Right atrium auricular region (tissue), 2 donors: ENCODE data around the gene CDH13. TPM values are rescaled to one million over a fixed set of nuclear protein-coding genes. Genes with fewer than 3 reads are reported as not detected.

Experiments used
- DNase-seq: peaks from one replicate; pipeline ENCODE4 v3.0.0-alpha.2; 2019; ENCODE audit warnings: low spot score
- H3K27ac ChIP-seq, 2 donors: fragments of 200-600 bp; sonication (generic); 1 replicate in 1 of 2; 2 replicates in 1 of 2; pipeline ENCODE4 v1.5.1; 2016 to 2019
- H3K27me3 ChIP-seq, 2 donors: fragments of 200-600 bp; sonication (generic); one replicate each; pipeline versions ENCODE4 v1.5.1 to v1.6.0; 2017 to 2019
- H3K36me3 ChIP-seq: fragments of 200-600 bp; sonication (generic); one replicate; pipeline ENCODE4 v1.5.1; 2016
- H3K4me1 ChIP-seq, 2 donors: fragments of 200-600 bp; sonication (generic); one replicate each; pipeline versions ENCODE4 v1.5.1 to v1.6.0; 2017 to 2019
- H3K4me3 ChIP-seq, 2 donors: fragments of 200-600 bp; sonication (generic); 1 replicate in 1 of 2; 2 replicates in 1 of 2; pipeline ENCODE4 v1.5.1; 2017 to 2019; ENCODE audit warnings: mild to moderate bottlenecking in 1 of 2, moderate library complexity in 1 of 2
- H3K9me3 ChIP-seq, 2 donors: fragments of 200-600 bp; sonication (generic); one replicate each; pipeline ENCODE4 v1.5.1; 2019
- CTCF ChIP-seq, 2 donors: fragments of 200-600 bp; sonication (generic); IDR thresholded peaks; one replicate each; pipeline ENCODE4 v1.5.1; 2019; ENCODE audit warnings: antibody characterized with exemption in 2 of 2
- total RNA-seq, 2 donors: library from RNA; depleted of rRNA; stranded (reverse); fragments of >200 nt; gene quantifications; one replicate each; pipeline ENCODE4 v1.1.0, GENCODE V29; 2016

CDH13 gene
- total RNA-seq, 2 donors from 2014 or later, result 75.4 to 85.9 TPM

- no peaks in the 10 kb centered on the region for H3K27me3 ChIP-seq
- DNase-seq, result peak; percentile 1
- H3K4me3 ChIP-seq, result no peak overlapping the region
- no peak for TF ChIP-seq CTCF (IDR thresholded peaks at IDR 0.05)
- no peaks in the 10 kb centered on the region for H3K36me3 ChIP-seq
- H3K27ac ChIP-seq, result no peak overlapping the region
- H3K9me3 ChIP-seq, result peaks cover 0 to 11% of the 10 kb centered on the region in 2 donors
- no peaks in the 10 kb centered on the region for H3K4me1 ChIP-seq
Observed at GRCh38 chr16:83171396-83171795, 544.6 kb downstream of the CDH13 start.

GRCh38 chr16:83174671-83175070, 547.9 kb downstream of the CDH13 start:
- no peak for DNase-seq
- H3K9me3 ChIP-seq, result peaks cover 0 to 6% of the 10 kb centered on the region in 2 donors
- no peak overlapping the region for H3K27ac ChIP-seq
- TF ChIP-seq CTCF (IDR thresholded peaks at IDR 0.05), result no peak
- H3K4me1 ChIP-seq, result no peaks in the 10 kb centered on the region
- no peaks in the 10 kb centered on the region for H3K36me3 ChIP-seq
- no peak overlapping the region for H3K4me3 ChIP-seq
- H3K27me3 ChIP-seq, result no peaks in the 10 kb centered on the region

- H3K4me3 ChIP-seq, result no peak overlapping the region
Observed at GRCh38 chr16:83176802-83177201, 550.0 kb downstream of the CDH13 start.

GRCh38 chr16:83185902-83186301, 559.1 kb downstream of the CDH13 start:
- H3K27ac ChIP-seq, result no peak overlapping the region
- no peaks in the 10 kb centered on the region for H3K36me3 ChIP-seq
- H3K27me3 ChIP-seq, result no peaks in the 10 kb centered on the region
- no peak overlapping the region for H3K4me3 ChIP-seq
- H3K4me1 ChIP-seq, result no peaks in the 10 kb centered on the region
- H3K9me3 ChIP-seq, result no peaks in the 10 kb centered on the region
- DNase-seq, result peak; percentile 30
- no peak for TF ChIP-seq CTCF (IDR thresholded peaks at IDR 0.05)

More at GRCh38 chr16:83176802-83177201, 550.0 kb downstream of the CDH13 start:
- Histone ChIP-seq H3K27ac (no peak overlapping the region), H3K36me3 (no peaks in the 10 kb centered on the region), H3K4me1 (no peaks in the 10 kb centered on the region), H3K9me3 (no peaks in the 10 kb centered on the region), H3K27me3 (no peaks in the 10 kb centered on the region)
- no peak for TF ChIP-seq CTCF (IDR thresholded peaks at IDR 0.05)
- DNase-seq, result no peak

GRCh38 chr16:83187405-83187804, 560.6 kb downstream of the CDH13 start:
- H3K27me3 ChIP-seq, result no peaks in the 10 kb centered on the region
- no peaks in the 10 kb centered on the region for H3K9me3 ChIP-seq
- no peak overlapping the region for H3K27ac ChIP-seq
- no peak overlapping the region for H3K4me3 ChIP-seq
- H3K4me1 ChIP-seq, result no peaks in the 10 kb centered on the region
- DNase-seq, result no peak
- no peak for TF ChIP-seq CTCF (IDR thresholded peaks at IDR 0.05)
- H3K36me3 ChIP-seq, result no peaks in the 10 kb centered on the region

GRCh38 chr16:83196796-83197195, 570.0 kb downstream of the CDH13 start:
- no peaks in the 10 kb centered on the region for H3K9me3 ChIP-seq
- no peak for DNase-seq
- no peaks in the 10 kb centered on the region for H3K4me1 ChIP-seq
- no peaks in the 10 kb centered on the region for H3K27me3 ChIP-seq
- TF ChIP-seq CTCF (IDR thresholded peaks at IDR 0.05), result no peak
- no peak overlapping the region for H3K27ac ChIP-seq
- H3K36me3 ChIP-seq, result no peaks in the 10 kb centered on the region
- H3K4me3 ChIP-seq, result no peak overlapping the region
